Neural cell (in vitro differentiated cells): ENCODE measurements around the gene IPO8.
"Not testable (repeated sequence)": the region's sequence is repeated elsewhere in the genome, so short reads cannot be mapped to it uniquely, and the experiment has no call there.

ENCODE experiments used
- EZH2 ChIP-seq: fragments of 200-600, 300-800 bp; shearing (Covaris generic), sonication (generic); IDR thresholded peaks from 2 replicates; pipeline ENCODE4 v1.6.1; 2014; ENCODE audit warnings: antibody characterized with exemption, low read length, borderline replicate concordance, mild to moderate bottlenecking; ENCODE audit not compliant: insufficient read depth, poor library complexity, severe bottlenecking
- POLR2AphosphoS5 ChIP-seq: IDR thresholded peaks from 2 replicates; pipeline ENCODE4 v1.6.1; 2012
- TF ChIP-seq, protein P1 (sequence below): fragments of 450-650 bp; IDR thresholded peaks from 2 replicates; pipeline ENCODE4 v1.5.1; 2014; ENCODE audit warnings: antibody characterized with exemption, mild to moderate bottlenecking, moderate library complexity; ENCODE audit not compliant: poor library complexity, severe bottlenecking

DNA sequence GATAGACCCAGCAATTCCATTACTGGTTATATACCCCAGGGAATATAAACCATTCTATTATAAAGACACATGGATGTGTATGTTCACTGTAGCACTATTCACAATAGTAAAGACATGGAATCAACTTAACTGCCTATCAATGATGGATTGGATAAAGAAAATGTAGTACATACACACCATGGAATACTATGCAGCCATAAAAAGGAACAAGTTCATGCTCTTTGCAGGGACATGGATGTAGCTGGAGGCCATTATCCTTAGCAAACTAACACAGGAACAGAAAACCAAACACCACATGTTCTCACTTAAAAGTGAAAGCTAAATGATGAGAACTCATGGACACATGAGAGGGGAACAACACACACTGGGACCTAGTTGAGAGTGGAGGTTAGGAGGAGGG lies 85.8 kb downstream of the IPO8 start:
- TF ChIP-seq, protein P1, sequence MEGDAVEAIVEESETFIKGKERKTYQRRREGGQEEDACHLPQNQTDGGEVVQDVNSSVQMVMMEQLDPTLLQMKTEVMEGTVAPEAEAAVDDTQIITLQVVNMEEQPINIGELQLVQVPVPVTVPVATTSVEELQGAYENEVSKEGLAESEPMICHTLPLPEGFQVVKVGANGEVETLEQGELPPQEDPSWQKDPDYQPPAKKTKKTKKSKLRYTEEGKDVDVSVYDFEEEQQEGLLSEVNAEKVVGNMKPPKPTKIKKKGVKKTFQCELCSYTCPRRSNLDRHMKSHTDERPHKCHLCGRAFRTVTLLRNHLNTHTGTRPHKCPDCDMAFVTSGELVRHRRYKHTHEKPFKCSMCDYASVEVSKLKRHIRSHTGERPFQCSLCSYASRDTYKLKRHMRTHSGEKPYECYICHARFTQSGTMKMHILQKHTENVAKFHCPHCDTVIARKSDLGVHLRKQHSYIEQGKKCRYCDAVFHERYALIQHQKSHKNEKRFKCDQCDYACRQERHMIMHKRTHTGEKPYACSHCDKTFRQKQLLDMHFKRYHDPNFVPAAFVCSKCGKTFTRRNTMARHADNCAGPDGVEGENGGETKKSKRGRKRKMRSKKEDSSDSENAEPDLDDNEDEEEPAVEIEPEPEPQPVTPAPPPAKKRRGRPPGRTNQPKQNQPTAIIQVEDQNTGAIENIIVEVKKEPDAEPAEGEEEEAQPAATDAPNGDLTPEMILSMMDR: not testable (repeated sequence)
- not testable (repeated sequence) for TF ChIP-seq EZH2, POLR2AphosphoS5
